ENCODE measurements around the gene JUP. TPM values are rescaled to one million over a fixed set of nuclear protein-coding genes. Genes with fewer than 3 reads are reported as not detected.

The JUP gene
- total and polyA plus RNA-seq, 8 donors, result 94.2 to 148 (median 119) TPM

GRCh38 chr17:41785091-41785858 is 1.2 kb downstream of the JUP start:
- Histone ChIP-seq H3K4me3 (peak overlapping the region; percentile 57), H3K9me3 (no peaks in the 10 kb centered on the region), H3K27ac (peak overlapping the region; percentile 86 to 91), H3K27me3 (peaks cover 0 to 28% of the 10 kb centered on the region in 2 donors), H3K36me3 (no peaks in the 10 kb centered on the region), H3K4me1 (peaks cover 20 to 61% of the 10 kb centered on the region in 2 donors)
- DNase-seq (peak in 1 of 4 donors; percentile 80), ATAC-seq (no peak)
- TF ChIP-seq CTCF (IDR thresholded peaks at IDR 0.05), result no peak
- intact Hi-C loops (cut with DNase I), result no loop called here

- intact Hi-C loops (cut with DNase I), result no loop called here
- H3K4me3 ChIP-seq, result peak overlapping the region; percentile 57
- H3K27ac ChIP-seq, result peak overlapping the region; percentile 86 to 91
- H3K4me1 ChIP-seq, result peaks cover 20 to 68% of the 10 kb centered on the region in 2 donors
- H3K9me3 ChIP-seq, result no peaks in the 10 kb centered on the region
- no peak for TF ChIP-seq CTCF (IDR thresholded peaks at IDR 0.05)
- ATAC-seq, result peak; percentile 14
- DNase-seq, result no peak
- H3K36me3 ChIP-seq, result no peaks in the 10 kb centered on the region
- H3K27me3 ChIP-seq, result peaks cover 0 to 28% of the 10 kb centered on the region in 2 donors
These were observed 2.2 kb downstream of the JUP start for GRCh38 chr17:41784207-41784744.

GRCh38 chr17:41782142-41782541 is 4.4 kb downstream of the JUP start:
- Histone ChIP-seq H3K27ac (peak overlapping the region; percentile 20 to 48), H3K36me3 (no peaks in the 10 kb centered on the region), H3K9me3 (no peaks in the 10 kb centered on the region), H3K4me1 (peaks cover 30 to 84% of the 10 kb centered on the region in 2 donors), H3K27me3 (peaks cover 0 to 28% of the 10 kb centered on the region in 2 donors), H3K4me3 (no peak overlapping the region)
- intact Hi-C loops (cut with DNase I), result no loop called here
- ATAC-seq, result no peak
- no peak for DNase-seq
- no peak for TF ChIP-seq CTCF (IDR thresholded peaks at IDR 0.05)

- Histone ChIP-seq H3K4me1 (peaks cover 33 to 87% of the 10 kb centered on the region in 2 donors), H3K9me3 (no peaks in the 10 kb centered on the region), H3K36me3 (no peaks in the 10 kb centered on the region), H3K4me3 (no peak overlapping the region), H3K27me3 (peaks cover 0 to 25% of the 10 kb centered on the region in 2 donors), H3K27ac (peak overlapping the region; percentile 20 to 48)
- intact Hi-C loops (cut with DNase I), result no loop called here
- DNase-seq (no peak), ATAC-seq (no peak)
- TF ChIP-seq CTCF (IDR thresholded peaks at IDR 0.05), result no peak
These were observed 5.0 kb downstream of the JUP start for GRCh38 chr17:41781404-41782110.

- H3K4me1 ChIP-seq, result peaks cover 40 to 90% of the 10 kb centered on the region in 2 donors
- H3K27ac ChIP-seq, result no peak overlapping the region
- no peak for ATAC-seq
- no peak for DNase-seq
- no peak overlapping the region for H3K4me3 ChIP-seq
- intact Hi-C loops (cut with DNase I), result no loop called here
- H3K27me3 ChIP-seq, result peaks cover 0 to 9% of the 10 kb centered on the region in 2 donors
- TF ChIP-seq CTCF (IDR thresholded peaks at IDR 0.05), result no peak
- H3K9me3 ChIP-seq, result no peaks in the 10 kb centered on the region
- no peaks in the 10 kb centered on the region for H3K36me3 ChIP-seq
These were observed 6.6 kb downstream of the JUP start for GRCh38 chr17:41779954-41780353.

Data from left lung (tissue), 10 donors.